Suppressor macrophage (primary cell): ENCODE measurements around the gene ABCG8.

Experiments used
- DNase-seq, 4 experiments: peaks; one replicate each; pipeline ENCODE4 v3.0.0-alpha.2; 2020 to 2022

Gene ABCG8

GRCh38 chr2:43925431-43925830 is 86.7 kb downstream of the ABCG8 start:
- DNase-seq, result no peak

GRCh38 chr2:43927442-43927841 is 88.7 kb downstream of the ABCG8 start:
- DNase-seq, result no peak

- DNase-seq, result no peak
Observed at GRCh38 chr2:43931293-43931692, 92.5 kb downstream of the ABCG8 start.
